ENCODE results near the gene PTPRN2.
"Not testable (repeated sequence)": the region's sequence is repeated elsewhere in the genome, so short reads cannot be mapped to it uniquely, and the experiment has no call there.

PTPRN2 gene

DNA sequence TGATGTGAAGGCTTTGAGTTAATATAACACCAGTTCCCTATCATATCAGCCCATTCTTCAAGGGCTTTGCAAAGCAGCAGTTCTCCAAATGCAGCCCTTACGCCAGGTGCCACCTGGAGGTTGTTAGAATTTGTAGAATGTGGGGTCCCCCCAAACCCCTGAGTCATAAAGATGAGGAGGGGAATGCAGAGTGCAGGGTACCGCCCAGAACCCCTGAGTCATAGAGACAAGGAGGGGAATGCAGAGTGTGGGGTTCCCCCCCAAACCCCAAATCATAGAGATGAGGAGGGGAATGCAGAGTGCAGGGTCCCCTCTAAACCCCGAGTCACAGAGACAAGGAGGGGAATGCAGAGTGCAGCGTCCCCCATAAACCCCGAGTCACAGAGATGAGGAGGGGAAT, 605.8 kb downstream of the PTPRN2 start:
- no peak for DNase-seq (ENCODE audit: low read depth in 2 of 2)

DNA sequence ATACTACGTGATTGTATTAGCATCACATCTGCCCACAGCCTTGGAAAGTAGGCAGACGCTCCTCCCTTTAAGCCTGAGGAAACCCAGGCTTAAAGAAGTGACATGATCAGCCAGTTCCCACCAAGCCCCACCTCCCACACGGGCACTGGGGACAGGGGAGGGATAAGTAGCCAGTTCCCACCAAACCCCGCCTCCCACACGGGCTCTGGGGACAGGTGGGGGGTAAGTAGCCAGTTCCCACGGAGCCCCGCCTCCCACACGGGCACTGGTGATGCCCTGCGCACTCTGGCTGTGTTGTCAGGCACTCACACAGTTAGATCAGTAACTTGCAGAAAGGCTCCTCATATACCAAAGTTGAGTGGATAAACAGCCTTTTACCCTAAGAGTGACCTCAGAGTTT, 606.8 kb downstream of the PTPRN2 start:
- DNase-seq (ENCODE audit: low read depth in 2 of 2) = no peak

DNA sequence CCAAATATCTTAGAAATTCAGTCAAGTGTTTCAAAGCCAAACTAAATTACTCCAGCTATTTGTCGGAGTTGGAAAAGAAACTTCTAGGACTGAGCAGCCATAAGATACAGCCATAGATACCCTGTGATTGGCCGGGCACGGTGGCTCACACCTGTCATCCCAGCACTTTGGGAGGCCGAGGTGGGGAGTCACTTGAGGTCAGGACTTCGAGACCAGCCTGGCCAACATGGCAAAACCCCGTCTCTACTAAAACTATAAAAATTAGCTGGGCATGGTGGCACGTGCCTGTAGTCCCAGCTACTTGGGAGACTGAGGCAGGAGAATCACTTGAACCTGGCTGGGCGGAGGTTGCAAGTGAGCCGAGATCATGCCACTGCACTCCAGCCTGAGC, 607.3 kb downstream of the PTPRN2 start:
- not testable (repeated sequence) for DNase-seq (ENCODE audit: low read depth in 2 of 2)

DNA sequence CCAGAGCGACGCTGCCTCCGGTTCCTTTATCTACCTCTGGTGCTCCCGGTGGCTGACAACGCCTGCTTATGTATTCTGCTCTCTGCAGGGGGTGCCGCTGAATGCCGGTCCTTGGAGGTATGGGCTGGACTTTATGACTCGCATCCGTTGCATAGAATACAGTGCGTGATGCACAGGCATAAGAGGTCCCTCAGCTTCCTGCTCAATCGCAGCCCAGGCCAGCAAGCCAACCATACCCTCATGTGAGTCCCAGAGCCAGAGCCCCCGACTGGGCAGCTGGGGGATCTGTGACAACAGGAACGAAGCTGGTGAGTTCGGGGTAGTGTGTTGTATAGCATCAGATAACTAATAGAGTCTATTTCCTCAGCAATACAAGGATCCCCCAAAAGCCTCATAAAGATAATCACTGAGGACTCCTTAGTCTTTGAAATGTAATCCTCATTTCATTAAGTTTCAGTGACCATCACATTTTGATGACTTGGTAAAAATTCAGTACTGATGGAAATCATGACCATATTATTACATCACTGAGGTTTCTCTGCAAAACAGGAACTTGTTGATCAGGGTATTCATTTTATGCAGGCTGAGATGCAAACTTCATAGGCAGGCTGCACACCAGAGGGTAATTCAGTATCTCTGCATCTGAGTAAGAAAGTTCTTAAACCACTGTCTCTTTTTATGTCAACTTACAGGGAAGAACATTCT, 607.8 kb downstream of the PTPRN2 start:
- no peak for DNase-seq (ENCODE audit: low read depth in 2 of 2)

DNA sequence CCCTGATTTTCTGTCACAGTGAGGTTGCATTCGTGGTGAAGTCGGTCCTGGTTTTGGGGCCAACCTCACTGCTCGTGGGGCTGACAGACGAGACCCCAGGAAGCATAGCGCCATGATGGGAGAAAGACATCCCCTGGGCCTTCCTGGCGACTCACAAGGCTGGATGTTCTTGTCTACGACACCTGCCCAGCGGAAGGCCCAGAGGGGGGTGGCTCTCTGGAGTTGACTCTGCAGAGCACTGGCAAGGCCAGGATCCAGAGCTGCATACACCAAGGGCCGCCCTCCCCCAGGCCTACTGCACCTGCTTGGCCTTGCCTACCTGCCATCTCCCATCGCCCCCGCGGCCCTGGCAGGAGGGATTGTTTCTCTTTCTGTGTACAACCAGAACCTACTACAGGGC, 608.9 kb downstream of the PTPRN2 start:
- no peak for DNase-seq (ENCODE audit: low read depth in 2 of 2)

DNA sequence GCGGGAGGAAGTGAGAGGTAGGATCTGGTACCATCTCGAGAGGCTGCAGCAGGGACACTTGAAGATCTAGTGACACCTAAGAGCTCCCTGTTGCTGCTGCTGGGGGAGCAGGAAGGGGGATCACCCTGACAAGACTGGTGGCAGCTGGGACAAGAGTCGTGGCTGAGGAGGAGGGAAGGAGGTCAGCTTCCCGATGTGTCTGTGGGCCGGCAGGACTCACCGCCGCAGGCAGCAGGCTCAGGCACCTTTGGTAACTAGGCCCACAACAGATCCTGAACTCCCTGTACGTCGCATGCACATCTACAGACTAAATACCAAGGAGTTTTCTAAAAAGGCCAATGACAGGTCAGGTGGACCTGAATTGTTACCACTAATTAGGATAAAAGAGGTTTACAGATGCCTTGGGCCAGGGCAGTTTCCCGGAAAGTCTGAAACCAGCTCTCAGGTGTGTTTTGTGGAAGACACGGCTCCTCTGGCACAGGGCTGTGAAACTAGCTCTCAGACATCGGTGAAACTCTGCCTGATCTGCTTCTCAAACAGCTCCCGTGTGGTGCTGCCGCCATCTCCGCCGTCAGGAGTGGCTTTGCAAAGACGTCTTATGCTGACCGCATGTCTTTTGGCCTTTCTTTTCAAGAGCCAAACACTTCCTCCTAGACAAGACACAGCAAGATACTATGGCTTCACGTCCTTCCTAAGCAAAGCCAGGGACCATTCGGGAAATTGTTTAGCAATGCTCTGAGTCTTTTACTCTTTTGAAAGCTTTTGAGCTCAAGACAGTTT, 609.7 kb downstream of the PTPRN2 start:
- no peak for DNase-seq (ENCODE audit: low read depth in 2 of 2)

DNA sequence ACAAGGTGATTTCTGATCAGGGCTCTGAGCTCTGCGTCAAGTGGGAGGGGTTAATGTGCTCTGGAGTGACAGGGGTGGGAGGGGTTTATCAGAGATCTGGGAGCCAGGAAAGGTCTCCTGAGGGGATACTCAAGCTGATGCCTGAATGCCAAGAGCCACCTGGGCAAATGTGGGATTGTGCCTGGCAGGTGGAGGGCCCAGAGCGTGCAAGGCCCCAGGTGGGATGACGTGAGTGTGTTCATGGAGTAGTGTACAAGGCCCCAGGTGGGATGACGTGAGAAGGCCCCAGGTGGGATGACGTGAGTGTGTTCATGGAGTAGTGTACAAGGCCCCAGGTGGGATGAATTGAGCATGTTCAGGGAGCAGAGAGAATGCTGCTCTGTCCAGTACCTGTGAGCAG, 610.3 kb downstream of the PTPRN2 start:
- no peak for DNase-seq (ENCODE audit: low read depth in 2 of 2)

DNA sequence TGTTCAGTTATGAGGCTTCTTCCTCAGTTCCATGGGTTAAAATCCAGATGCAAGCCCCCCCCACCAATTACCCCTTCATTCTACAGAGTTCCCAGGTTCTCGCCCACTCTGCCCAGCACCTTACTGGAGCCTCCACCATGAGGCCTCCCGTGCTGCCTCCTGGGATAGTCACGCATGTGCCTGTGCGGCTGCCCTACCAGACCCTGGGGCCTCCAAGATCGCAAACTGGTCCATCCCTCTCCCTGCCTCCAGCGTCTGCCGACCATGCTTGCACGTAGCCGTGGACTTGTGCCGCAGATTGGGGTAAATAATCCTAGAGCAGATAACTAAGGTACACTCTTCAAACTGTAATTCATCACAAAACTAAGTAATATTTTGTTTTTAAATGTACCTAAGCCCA, 611.2 kb downstream of the PTPRN2 start:
- DNase-seq (ENCODE audit: low read depth in 2 of 2) = no peak

DNA sequence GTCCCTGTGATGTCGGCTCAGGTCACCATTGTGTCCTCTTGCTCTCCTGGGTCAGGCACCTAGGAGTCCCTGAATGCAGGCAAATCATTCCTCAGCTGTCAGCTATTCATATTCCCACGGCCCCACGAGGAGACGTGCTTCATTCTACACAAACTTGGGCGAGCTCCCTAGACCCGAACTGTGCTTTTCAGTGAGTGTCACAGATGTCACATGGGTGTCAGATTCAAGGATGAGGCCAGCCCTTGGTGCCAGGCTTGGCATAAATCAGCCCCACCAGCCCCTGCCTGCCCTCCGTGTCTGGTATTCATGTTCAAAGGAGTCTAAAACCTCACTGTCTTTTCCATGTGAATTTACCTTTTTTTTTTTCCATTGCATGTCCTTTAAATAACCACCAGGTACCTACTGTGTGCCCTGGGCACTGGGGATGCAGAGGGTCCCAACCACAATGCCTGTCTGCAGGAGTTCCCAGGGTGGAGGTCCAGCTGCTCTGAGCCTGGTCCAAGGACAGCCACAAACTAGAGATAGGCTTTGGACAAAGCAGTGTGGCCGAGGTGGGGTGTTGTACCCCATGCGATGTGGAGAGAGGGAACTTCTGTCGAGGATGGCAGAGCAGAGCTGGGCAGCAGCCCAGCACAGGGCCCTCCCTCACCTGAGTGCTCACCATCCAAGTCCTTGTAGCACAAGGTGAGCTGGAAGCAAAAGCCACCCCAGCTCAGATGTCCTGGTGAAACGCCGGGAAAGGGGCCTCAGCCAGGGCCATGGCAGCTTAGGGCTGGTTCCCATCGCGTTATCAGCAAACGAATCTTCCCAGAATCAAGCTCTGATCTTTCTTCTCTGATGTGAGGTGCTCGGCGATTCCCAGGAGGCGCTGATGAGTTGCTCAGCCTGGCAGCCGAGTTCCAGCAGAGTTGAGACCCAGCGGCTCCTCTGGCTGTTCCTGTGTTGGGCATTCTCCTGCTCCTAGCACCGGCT, 611.9 kb downstream of the PTPRN2 start:
- DNase-seq (ENCODE audit: low read depth in 2 of 2) = no peak

DNA sequence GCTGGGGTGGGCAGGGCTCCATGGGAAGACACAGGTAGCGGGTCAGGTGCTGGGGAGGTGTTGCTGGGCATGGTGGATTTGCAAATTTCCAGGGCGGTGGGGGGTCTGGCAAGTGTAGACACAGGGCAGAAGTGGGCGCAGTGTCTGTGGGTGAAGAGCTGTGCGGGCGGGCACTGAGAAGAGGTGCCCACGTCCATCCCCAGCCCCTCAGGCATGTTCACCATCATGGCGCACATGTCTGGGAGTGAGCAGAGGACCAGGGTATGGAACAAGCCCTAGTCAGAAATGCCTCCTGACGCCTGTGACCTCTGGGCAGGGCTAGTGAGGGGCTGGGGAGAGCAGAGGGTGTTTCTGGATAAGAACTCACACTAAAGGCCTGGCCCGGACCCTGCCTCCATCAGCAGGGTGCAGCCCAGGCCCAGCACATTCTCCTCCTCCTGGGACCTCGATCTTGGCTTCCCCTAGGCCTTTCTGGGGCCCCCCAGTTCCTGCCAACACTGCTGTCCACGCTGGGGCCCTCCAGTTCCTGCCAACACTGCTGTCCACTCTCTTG, 612.9 kb downstream of the PTPRN2 start:
- DNase-seq (ENCODE audit: low read depth in 2 of 2) = no peak

DNA sequence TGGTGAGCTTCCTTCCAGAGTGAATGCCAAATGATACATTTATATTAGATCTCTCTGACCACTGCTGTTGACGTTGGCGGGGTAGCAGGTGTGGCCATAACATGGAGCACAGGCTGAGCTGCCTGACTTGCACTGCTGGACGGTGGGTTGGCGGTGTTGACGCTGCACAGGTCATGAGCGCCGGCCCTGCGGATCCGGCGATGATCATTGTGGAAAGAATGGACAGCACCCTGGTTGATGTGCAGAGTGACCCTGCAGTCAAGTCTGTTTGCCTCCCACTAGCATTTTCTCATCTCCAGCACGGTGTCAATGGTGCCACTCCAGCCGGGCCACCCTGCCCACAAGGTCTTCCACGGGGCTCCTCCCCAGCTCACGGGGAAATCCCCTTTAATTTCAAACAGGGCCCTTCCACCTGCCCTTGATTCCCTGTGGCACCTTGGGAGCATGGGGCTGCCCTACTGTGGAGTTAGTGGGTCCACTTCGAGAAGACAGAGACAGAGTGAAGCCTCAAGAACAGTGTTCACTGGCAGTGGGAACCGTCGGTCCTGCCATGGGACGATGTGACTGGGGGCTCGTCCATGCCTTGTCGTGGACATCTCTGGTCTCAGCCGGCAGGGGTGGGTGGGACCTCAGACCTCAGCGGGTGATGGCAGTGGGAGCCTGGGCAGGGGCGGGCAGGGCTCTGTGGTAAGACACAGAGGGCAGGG, 613.5 kb downstream of the PTPRN2 start:
- no peak for DNase-seq (ENCODE audit: low read depth in 2 of 2)

DNA sequence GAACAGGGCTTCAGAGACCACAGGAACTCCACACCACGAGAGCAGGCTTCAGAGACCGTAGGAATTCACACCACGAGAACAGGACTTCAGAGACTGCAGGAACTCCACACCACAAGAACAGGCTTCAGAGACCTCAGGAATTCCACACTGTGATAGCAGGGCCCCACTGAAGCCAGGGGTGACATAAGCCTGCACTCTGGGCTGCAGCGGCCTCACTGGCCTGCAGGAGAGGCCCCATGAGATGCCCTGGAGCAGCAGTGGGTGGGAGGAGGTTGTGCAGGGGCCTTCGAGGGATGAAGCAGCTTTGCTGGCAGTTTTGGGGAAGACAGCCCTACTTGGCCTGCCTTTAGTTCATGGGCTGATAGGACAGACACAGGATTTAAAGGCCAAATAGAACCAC, 614.7 kb downstream of the PTPRN2 start:
- no peak for DNase-seq (ENCODE audit: low read depth in 2 of 2)

DNA sequence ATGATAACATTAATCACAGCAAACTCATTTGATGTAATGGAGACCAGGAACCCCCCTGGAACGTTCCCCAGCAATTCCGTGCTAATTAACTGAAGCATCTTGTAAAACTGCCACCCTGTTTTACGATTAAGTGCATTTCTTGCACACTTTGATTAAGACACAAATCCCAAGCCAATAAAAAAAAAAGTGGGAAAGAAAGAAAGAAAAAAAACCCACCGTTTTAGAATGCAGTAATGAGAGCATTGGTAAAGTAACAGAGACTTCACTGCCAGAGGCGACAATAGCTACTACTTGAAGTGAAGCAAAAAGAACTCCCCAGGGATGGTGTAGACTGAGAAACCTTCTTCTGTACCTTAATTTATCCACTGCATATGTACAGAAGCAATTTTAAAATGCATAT, 616.1 kb downstream of the PTPRN2 start:
- DNase-seq (ENCODE audit: low read depth in 2 of 2) = no peak

DNA sequence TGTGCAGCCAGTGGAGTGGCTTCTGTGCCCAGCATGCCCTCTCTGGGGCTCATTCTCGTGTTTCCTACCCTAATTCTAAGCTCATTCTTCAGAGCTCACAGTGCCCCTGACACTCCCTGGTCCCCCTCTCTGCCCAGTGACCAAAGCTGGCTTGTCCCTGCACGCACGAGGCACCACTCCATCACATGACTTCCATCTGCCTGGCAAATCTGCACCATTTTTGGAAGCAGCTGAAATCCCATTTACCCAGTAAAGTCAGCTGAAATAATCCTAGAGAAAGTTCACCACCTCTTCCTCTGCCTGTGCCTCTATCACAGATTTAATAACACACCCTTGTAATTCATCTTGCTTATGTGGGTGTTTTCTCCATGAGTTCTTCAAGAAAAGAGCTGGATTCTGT, 616.9 kb downstream of the PTPRN2 start:
- DNase-seq (ENCODE audit: low read depth in 2 of 2) = no peak

DNA sequence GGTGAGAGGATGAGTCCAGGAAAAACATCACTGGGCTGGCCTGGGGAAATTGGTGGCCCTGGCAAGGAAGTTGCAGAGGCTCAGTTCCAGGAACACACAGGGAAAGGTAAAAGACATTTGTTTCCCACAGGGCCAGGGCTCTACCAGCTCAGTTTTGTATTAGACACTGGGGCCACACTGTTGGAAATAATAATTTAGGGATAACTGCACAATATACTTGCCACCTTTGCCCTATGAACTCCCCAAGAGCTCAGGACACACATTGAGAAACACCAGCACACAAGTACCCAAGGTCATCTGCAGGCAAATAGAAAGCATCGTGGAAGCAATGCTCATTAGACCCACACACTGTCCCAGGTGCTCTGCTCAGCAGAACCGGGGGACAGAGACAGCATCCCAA, 617.6 kb downstream of the PTPRN2 start:
- no peak for DNase-seq (ENCODE audit: low read depth in 2 of 2)

DNA sequence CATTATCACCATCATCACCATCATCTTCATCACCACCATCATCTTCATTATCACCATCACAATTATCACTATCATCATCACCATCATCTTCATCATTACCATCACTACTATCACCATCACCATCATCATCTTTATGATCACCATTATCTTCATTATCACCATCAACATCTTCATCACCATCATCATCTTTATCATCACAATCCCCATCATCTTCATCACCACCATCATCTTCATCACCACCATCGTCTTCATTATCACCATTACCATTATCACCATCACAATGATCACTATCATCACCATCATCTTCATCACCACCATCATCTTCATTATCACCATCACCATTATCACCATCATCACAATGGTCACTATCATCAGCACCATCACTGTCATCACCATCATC, 621.1 kb downstream of the PTPRN2 start:
- no peak for DNase-seq (ENCODE audit: low read depth in 2 of 2)

DNA sequence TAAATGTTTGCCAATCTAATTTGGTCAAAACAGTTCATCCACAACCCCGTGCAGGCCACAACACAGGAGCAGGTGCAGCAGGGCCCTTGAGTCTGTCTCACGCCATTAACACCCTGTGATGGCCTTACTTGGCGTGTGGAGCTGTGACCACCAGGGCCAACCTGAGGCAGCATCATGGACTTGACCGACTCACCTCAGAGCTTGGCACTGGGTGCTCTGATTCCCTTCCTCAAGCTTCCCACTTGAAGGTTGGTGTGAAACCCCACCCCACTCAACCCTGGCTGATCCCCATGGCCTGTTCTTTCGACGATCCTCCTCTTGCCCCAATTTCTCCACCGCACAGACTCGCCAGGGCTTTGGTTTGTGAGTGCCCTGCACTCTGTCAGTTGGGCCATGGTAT, 623.1 kb downstream of the PTPRN2 start:
- DNase-seq (ENCODE audit: low read depth in 2 of 2) = no peak

DNA sequence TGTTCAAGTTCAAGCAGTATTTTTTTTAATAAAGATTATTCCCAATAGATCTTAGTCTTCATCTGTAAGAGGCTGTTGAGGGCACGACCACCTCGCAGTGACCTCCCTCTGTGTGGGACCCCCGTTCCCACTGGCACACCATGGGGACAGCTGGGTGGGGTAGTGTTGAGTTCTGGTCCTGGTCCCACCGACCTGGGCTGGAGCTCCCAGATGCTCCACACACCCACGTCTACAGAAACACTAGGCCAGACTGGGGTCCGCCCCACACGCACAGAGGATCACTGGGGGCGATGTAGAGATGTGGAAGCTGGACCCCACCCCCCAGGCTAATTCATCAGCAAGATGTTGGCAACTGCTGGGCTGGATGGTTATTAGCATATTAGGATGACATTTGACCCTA, 623.6 kb downstream of the PTPRN2 start:
- DNase-seq (ENCODE audit: low read depth in 2 of 2) = no peak

DNA sequence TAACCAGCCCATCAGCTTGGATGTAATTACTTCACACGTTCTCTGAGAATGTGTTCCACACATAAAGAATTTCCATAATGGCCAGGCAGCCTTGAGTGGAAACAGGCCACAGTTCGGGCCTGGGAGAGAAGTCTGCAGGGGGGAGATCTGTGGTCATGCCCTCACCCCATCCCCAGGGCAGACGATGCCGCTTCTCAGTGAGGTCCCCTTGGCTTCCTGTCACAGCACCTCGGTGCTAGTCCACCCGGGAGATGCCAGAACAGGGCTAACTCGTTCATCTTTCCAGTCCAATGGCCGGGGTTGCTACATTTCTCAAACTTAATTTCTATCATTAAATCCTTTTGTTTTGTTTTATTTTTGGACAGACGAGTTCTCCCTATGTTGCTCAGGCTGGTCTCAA, 624.1 kb downstream of the PTPRN2 start:
- DNase-seq (ENCODE audit: low read depth in 2 of 2) = no peak

DNA sequence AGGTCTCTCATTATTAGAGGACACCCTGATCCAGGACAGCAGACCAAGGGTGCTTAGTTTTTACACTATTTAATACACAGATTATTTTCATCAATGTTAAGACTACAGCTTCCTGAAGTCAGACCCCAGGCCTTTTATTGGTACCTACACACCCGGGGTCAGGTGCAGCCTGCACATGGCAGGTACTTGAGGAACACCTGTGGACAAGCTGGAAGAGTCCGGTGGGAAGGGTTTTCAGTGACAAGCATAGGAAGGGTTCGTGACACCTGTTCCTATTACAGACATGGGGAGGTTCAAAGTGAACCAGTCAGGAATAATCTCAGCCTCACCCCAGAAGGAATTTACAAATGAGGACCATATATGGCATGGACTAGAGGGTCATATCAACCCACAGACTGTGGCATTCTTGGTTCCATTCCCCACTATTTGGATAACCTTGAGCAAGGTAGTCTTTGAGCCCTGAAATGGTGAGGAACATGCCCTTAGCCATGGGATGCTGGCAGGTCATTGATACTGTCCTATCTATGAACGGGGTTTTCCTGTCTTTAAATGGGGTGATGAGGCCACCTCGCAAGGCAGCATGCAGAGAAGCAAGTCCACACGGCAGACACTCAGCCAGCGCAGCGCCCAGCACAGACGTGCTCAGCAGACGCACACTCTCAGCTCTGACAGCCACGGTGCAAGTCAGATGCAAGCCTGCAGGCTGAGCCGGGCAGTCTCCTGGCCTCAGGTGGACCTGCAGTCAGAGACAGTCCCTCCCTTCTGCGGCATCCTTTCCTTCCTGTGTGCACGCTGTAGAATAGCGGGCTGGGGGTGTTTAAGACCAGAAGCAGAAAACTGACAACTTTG, 624.9 kb downstream of the PTPRN2 start:
- no peak for DNase-seq (ENCODE audit: low read depth in 2 of 2)
